A549 (cell line): ENCODE results near the gene RASSF3. TPM values are rescaled to one million over a fixed set of nuclear protein-coding genes. Genes with fewer than 3 reads are reported as not detected.

Experiments
- ATAC-seq, 2 experiments: fragments of 200-7000 bp in 1 of 2; fragments of >200 bp in 1 of 2; cut with Nextera tagmentation in 1 of 2; cut with Tn5 transposase in 1 of 2; 3 replicates each; pipeline versions ENCODE4 v1.8.0 to v1.9.1; 2018 to 2020; ENCODE audit warnings: mild to moderate bottlenecking in 1 of 2, moderate library complexity in 1 of 2
- CTCF ChIA-PET: fragments of 300-600 bp; sonication (Branson Sonifier 250); formaldehyde crosslinking; extraction: SDS; loops from one replicate; lab custom pipeline; 2021; ENCODE audit warnings: antibody characterized with exemption, inconsistent platforms; lab: Yijun Ruan, JAX
- POLR2A ChIA-PET: fragments of 350-600 bp; formaldehyde crosslinking; extraction: SDS; loops from one replicate; lab custom pipeline; 2021; ENCODE audit warnings: antibody characterized with exemption, inconsistent platforms; lab: Yijun Ruan, JAX
- DNase-seq, 2 experiments: peaks; one replicate each; pipeline versions ENCODE4 v3.0.0 to v3.0.0-alpha.2; 2011 to 2016; ENCODE audit warnings: low read depth in 1 of 2, low spot score in 1 of 2
- FAIRE-seq: peaks from 2 replicates; lab custom pipeline; 2011; peaks lifted over from hg19 to GRCh38; lab: Jason Lieb, UNC
- H3K27ac ChIP-seq, 2 experiments: fragments of >200 bp; sonication (Bioruptor Twin); formaldehyde crosslinking; 3 replicates each; pipeline ENCODE4 v1.5.1; 2016 to 2017
- H3K4me1 ChIP-seq: fragments of >200 bp; sonication (Bioruptor Twin); formaldehyde crosslinking; 3 replicates; pipeline ENCODE4 v1.6.1; 2016
- H3K4me2 ChIP-seq: fragments of >200 bp; sonication (Bioruptor Twin); formaldehyde crosslinking; 3 replicates; pipeline ENCODE4 v1.6.1; 2016
- H3K4me3 ChIP-seq: fragments of >200 bp; sonication (Bioruptor Twin); formaldehyde crosslinking; 3 replicates; pipeline ENCODE4 v1.5.1; 2016
- H3K9me3 ChIP-seq: fragments of >200 bp; sonication (Bioruptor Twin); formaldehyde crosslinking; 3 replicates; pipeline ENCODE4 v1.6.1; 2016
- CHD4 ChIP-seq: fragments of 200-600 bp; sonication (generic); IDR thresholded peaks from 2 replicates; pipeline ENCODE4 v1.6.1; 2016; ENCODE audit warnings: antibody characterized with exemption, mild to moderate bottlenecking, borderline replicate concordance
- FOSB ChIP-seq: fragments of 250-450 bp; sonication (Bioruptor Pico); IDR thresholded peaks from 2 replicates; pipeline ENCODE4 v1.5.0; 2020; ENCODE audit warnings: mild to moderate bottlenecking, moderate library complexity
- MAFK ChIP-seq: fragments of 450-650 bp; IDR thresholded peaks from 2 replicates; pipeline ENCODE4 v1.6.1; 2014; ENCODE audit not compliant: partially characterized antibody
- NPAS2 ChIP-seq: fragments of 250-450 bp; sonication (Bioruptor Pico); IDR thresholded peaks from 2 replicates; pipeline ENCODE4 v1.8.0; 2022; ENCODE audit warnings: mild to moderate bottlenecking, moderate library complexity, borderline replicate concordance
- PHF8 ChIP-seq: fragments of 200-600 bp; sonication (generic); IDR thresholded peaks from 2 replicates; pipeline ENCODE4 v1.6.1; 2016; ENCODE audit warnings: low read depth, mild to moderate bottlenecking, antibody characterized with exemption, moderate library complexity, borderline replicate concordance
- RAD21 ChIP-seq, 2 experiments: fragments of >200 bp in 1 of 2; sonication (Bioruptor Twin) in 1 of 2; formaldehyde crosslinking in 1 of 2; IDR thresholded peaks in 1 of 2; conservative IDR thresholded peaks in 1 of 2; 2 replicates in 1 of 2; 3 replicates in 1 of 2; pipeline ENCODE4 v1.6.1; 2012 to 2018; ENCODE audit warnings: inconsistent platforms in 1 of 2
- RCOR1 ChIP-seq: fragments of 150-350 bp; IDR thresholded peaks from 2 replicates; pipeline ENCODE4 v1.6.1; 2014; ENCODE audit warnings: antibody characterized with exemption, low read length, low read depth
- RFX5 ChIP-seq: fragments of 450-650 bp; IDR thresholded peaks from 2 replicates; pipeline ENCODE4 v1.7.1; 2014; ENCODE audit warnings: antibody characterized with exemption, mild to moderate bottlenecking, moderate library complexity
- RNF2 ChIP-seq: fragments of 200-600 bp; sonication (generic); IDR thresholded peaks from 2 replicates; pipeline ENCODE4 v1.6.1; 2016; ENCODE audit warnings: low read depth, mild to moderate bottlenecking, antibody characterized with exemption, moderate library complexity, borderline replicate concordance
- TP53 ChIP-seq: fragments of 250-450 bp; sonication (Bioruptor Pico); IDR thresholded peaks from 2 replicates; pipeline ENCODE4 v1.5.0; 2021; ENCODE audit warnings: mild to moderate bottlenecking, moderate library complexity
- ZNF302 ChIP-seq: fragments of 250-450 bp; sonication (Bioruptor Pico); IDR thresholded peaks from 2 replicates; pipeline ENCODE4 v1.9.0; 2021; ENCODE audit warnings: inconsistent platforms, mild to moderate bottlenecking, moderate library complexity
- whole genome bisulfite sequencing: methylation state at CpG from one replicate; pipeline ENCODE4 v1.1.6; 2017; ENCODE audit errors: missing lambda C conversion rate; 5-methylcytosine and 5-hydroxymethylcytosine counted together
- polyA plus RNA-seq, 4 experiments: library from polyadenylated mRNA; depleted of rRNA in 3 of 4; stranded (reverse); fragments of >200 nt; fragmentation: RNase III in 1 of 4; extraction: RNeasy Plus Mini Kit Qiagen cat#74134 plus additional on column Dnase treatment in 1 of 4; gene quantifications; 2 replicates in 3 of 4; 3 replicates in 1 of 4; pipeline ENCODE4 v1.2.3, GENCODE V29; 2011 to 2017
- TF ChIP-seq, protein P1 (sequence below): fragments of >200 bp; sonication (Bioruptor Twin); formaldehyde crosslinking; IDR thresholded peaks from 2 replicates; pipeline ENCODE4 v1.6.1; 2016
- TF ChIP-seq, protein P2 (sequence below): fragments of 200-600 bp; sonication (generic); IDR thresholded peaks from 2 replicates; pipeline ENCODE4 v1.6.1; 2016; ENCODE audit warnings: antibody characterized with exemption, mild to moderate bottlenecking, moderate library complexity
- TF ChIP-seq, protein P3 (sequence below): IDR thresholded peaks from 2 replicates; pipeline ENCODE4 v1.6.1; 2012

Gene RASSF3
- polyA plus RNA-seq, 2 of the 4 experiments (the other 2 are of a cell fraction) = 19.7 to 35.4 TPM

DNA sequence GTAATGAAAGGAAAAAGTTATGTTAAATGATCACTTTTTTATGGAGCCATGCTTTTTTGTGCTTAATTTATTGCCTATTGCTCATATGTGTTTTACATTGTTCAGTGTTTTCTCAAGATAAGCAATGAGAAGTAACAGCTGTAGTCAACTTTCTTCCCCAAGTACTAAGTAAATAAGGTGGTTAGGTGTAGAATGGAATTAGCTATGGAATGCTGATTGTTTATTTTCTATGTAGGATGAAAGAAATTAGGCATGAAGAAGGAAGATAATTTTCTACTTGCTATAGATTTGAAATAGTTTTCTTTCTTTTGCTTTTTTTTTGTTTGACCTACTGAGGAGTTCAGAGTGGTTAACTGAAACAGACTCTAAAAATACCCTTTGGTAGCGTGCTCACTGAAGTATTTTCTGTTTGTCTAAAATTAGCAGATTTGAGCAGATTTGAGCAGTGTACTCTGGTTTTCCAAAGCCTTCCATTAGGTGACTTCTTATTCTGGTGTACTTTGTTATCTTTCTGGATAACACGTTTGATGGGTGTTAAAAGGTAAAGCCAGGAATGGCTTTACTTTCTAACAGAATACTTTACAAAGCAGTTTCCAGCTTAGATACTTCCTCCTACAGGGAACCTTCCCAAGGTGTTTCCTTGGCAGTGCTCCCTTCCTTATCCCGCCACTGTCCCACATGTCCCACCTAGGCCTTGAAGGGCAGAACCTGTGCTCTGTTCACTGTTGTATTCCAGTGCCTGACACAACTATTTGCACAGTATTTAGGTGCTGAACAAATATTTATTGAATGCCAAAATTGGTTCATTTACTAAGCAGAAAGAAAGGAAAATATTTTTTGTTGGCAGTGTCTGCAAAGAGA is 56.0 kb downstream of the RASSF3 start (continued):
- TF ChIP-seq RCOR1 (no peak), FOSB (CRISPR knock-in tag) (no peak), NPAS2 (CRISPR knock-in tag) (no peak)

DNA sequence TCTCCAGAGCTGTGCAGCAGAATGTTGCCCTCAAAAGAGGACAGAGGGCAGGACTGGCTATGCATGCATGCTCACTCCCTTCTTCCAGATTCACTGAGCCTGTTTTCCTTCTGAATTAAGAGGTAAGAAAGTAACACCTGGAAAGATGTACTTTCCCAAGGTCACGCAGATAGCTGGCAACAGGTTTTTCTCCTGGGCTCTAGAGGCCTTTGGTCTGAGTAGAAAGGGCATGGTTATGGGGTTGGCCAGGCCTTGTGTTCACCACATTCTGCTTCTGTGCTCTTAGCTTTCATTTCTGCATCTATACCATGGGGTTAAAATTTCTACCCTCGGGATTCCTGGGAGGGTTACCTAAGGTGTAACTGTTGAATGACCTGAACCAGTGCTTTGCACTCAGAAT is 57.5 kb downstream of the RASSF3 start:
- Histone ChIP-seq H3K27ac (peak overlapping the region in 1 of 2 experiments; percentile 11; a peak in 2 of 6 replicates), H3K9me3 (no peaks in the 10 kb centered on the region), H3K4me3 (no peak overlapping the region), H3K4me2 (peak overlapping the region; percentile 19; the same call in 2 of the 3 replicates), H3K4me1 (peaks cover 93% of the 10 kb centered on the region)
- WGBS = 62% methylated on average over 2 of the region's 2 CpGs
- ChIA-PET POLR2A (no interaction called here), CTCF (interaction anchor here (0.7 to 1.9 kb wide), 6 partner anchors 9 to 107 kb away, joined by 3 to 4 read pairs (median 4); no protein-coding TSS in a partner anchor)
- FAIRE-seq (no peak), ATAC-seq (no peak), DNase-seq (no peak)
- TF ChIP-seq RNF2 = no peak
- no peak for TF ChIP-seq PHF8
- no peak for TF ChIP-seq RAD21 (conservative IDR thresholded peaks at IDR 0.05 in 1 of 2, IDR thresholded peaks at IDR 0.05 in 1 of 2)
- no peak for TF ChIP-seq RFX5
- TF ChIP-seq CHD4 = no peak
- no peak for TF ChIP-seq ZNF302 (CRISPR knock-in tag)
- TF ChIP-seq MAFK = no peak

DNA sequence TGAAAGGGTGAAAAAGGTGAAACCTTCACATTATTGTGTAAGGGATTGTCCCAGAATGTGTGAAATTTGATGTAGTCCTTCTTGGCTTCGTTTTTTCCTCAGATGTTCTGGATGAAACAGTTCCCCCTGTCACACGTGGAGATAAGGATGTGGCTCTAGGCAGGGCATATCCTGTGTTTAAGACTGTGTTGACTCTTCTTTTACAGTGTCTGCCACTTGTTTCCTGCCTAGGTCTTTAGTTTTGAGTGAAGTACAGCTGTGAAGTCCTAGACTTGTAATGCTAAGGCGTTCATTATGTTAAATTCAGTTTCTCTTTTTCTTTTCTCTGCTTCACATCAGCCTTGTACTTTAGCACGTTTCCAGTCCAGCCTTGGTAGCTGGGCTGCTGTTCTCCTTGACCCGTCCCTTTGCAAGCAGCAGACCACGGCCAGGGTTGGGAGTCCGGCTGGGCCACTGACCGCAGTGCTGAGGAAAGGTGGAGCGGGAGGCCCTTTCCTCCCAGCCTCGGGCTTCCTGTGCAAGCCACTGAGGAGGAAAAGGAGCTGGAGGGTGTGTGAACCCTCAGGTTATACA is 59.1 kb downstream of the RASSF3 start:
- FAIRE-seq (no peak), DNase-seq (no peak)

DNA sequence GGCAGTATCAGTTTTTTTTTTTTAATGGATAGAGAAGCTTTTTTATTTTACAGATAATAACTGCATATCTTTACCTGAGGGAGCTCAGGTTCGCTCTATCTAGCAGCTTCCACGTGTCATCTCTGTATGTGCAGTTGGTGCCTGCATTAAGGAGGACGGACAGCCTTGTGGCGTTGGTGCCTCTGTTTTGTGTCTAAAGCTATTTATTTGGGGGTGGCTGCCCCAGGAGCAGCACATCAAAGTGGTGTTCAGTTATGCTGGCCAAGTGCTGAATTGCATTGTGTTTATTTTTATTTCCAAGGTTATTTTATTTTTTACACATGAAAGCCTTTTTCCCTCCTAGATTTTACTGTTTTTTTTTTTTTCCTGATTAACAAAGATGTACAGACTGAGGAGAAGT is 59.7 kb downstream of the RASSF3 start:
- no peak for FAIRE-seq
- 69% methylated on average over 4 of the region's 4 CpGs for WGBS
- Histone ChIP-seq H3K27ac (peak overlapping the region; percentile 79 to 86), H3K4me1 (peaks cover 99% of the 10 kb centered on the region), H3K9me3 (no peaks in the 10 kb centered on the region), H3K4me2 (peak overlapping the region; percentile 73), H3K4me3 (no peak overlapping the region)
- ChIA-PET CTCF (interaction anchor here (0.6 to 0.9 kb wide), 6 partner anchors 10 to 121 kb away, joined by 3 to 4 read pairs (median 3); no protein-coding TSS in a partner anchor), POLR2A (interaction anchor here (0.6 to 1.1 kb wide), 4 partner anchors 25 to 61 kb away, joined by 3 to 8 read pairs (median 3); partner anchors contain the start of gene RASSF3)
- ATAC-seq = peak in 1 of 2 experiments; percentile 12; a peak in 2 of 6 replicates
- no peak for DNase-seq
- TF ChIP-seq, protein P1, sequence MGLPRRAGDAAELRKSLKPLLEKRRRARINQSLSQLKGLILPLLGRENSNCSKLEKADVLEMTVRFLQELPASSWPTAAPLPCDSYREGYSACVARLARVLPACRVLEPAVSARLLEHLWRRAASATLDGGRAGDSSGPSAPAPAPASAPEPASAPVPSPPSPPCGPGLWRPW = no peak
- TF ChIP-seq, protein P2, sequence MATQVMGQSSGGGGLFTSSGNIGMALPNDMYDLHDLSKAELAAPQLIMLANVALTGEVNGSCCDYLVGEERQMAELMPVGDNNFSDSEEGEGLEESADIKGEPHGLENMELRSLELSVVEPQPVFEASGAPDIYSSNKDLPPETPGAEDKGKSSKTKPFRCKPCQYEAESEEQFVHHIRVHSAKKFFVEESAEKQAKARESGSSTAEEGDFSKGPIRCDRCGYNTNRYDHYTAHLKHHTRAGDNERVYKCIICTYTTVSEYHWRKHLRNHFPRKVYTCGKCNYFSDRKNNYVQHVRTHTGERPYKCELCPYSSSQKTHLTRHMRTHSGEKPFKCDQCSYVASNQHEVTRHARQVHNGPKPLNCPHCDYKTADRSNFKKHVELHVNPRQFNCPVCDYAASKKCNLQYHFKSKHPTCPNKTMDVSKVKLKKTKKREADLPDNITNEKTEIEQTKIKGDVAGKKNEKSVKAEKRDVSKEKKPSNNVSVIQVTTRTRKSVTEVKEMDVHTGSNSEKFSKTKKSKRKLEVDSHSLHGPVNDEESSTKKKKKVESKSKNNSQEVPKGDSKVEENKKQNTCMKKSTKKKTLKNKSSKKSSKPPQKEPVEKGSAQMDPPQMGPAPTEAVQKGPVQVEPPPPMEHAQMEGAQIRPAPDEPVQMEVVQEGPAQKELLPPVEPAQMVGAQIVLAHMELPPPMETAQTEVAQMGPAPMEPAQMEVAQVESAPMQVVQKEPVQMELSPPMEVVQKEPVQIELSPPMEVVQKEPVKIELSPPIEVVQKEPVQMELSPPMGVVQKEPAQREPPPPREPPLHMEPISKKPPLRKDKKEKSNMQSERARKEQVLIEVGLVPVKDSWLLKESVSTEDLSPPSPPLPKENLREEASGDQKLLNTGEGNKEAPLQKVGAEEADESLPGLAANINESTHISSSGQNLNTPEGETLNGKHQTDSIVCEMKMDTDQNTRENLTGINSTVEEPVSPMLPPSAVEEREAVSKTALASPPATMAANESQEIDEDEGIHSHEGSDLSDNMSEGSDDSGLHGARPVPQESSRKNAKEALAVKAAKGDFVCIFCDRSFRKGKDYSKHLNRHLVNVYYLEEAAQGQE = peak; percentile 53; the same call in 1 of the 2 replicates

More for the DNA sequence above, 59.1 kb downstream of the RASSF3 start:
- ATAC-seq = peak; percentile 16 to 51; a peak in 3 of 6 replicates
- ChIA-PET CTCF (interaction anchor here (0.6 to 0.9 kb wide), 6 partner anchors 10 to 120 kb away, joined by 3 to 4 read pairs (median 3); no protein-coding TSS in a partner anchor), POLR2A (interaction anchor here (0.6 to 1.1 kb wide), 5 partner anchors 11 to 61 kb away, joined by 3 to 8 read pairs (median 3); partner anchors contain the start of gene RASSF3)
- 31% methylated on average over 10 of the region's 10 CpGs for WGBS
- Histone ChIP-seq H3K4me2 (peak overlapping the region; percentile 73), H3K4me3 (0 out of 3 replicates have a peak overlapping the region, but pooled peaks have one; percentile 4), H3K9me3 (no peaks in the 10 kb centered on the region), H3K27ac (peak overlapping the region; percentile 79 to 86), H3K4me1 (peaks cover 97% of the 10 kb centered on the region)
- TF ChIP-seq TP53 (CRISPR knock-in tag) = no peak
- TF ChIP-seq, protein P3, sequence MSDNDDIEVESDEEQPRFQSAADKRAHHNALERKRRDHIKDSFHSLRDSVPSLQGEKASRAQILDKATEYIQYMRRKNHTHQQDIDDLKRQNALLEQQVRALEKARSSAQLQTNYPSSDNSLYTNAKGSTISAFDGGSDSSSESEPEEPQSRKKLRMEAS = peak; percentile 51
